A172 (cell line): ENCODE measurements around the gene PLOD2. TPM values are rescaled to one million over a fixed set of nuclear protein-coding genes. Genes with fewer than 3 reads are reported as not detected.
"Not testable (repeated sequence)": the region's sequence is repeated elsewhere in the genome, so short reads cannot be mapped to it uniquely, and the experiment has no call there.

ENCODE experiments used
- DNase-seq: peaks from one replicate; pipeline ENCODE4 v3.0.0-alpha.2; 2015; ENCODE audit warnings: low spot score
- total RNA-seq: library from RNA; depleted of rRNA; stranded (reverse); fragments of >200 nt; shearing (Covaris generic); gene quantifications from 2 replicates; pipeline ENCODE4 v1.2.3, GENCODE V29; 2014

Gene PLOD2
- total RNA-seq, 1 experiment from 2014 or later, result 104 TPM

DNA sequence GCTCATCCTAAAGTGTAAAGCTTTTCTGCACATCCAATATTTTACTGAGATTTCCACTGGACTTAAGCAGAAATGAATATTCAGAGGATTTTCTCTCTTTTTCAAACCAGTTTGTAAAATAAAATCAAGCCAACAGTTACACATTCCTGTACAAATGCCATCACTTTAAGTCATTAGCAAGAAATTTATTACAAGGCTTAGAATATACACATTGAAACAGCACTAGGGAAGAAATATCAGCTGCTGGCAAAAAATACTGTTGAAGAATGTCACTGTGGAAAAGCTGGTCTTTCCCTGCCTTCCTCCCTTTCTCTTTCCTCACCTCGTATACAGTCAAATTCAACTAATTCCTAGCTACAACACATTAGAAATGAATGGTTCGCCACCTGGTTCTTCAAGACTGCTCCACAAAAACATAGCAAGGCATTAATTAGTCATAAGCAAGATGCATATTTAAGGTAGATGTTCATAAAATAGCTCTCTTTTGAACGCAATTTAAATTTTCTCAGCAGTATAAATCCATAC is 21.3 kb downstream of the PLOD2 start:
- DNase-seq, result no peak

DNA sequence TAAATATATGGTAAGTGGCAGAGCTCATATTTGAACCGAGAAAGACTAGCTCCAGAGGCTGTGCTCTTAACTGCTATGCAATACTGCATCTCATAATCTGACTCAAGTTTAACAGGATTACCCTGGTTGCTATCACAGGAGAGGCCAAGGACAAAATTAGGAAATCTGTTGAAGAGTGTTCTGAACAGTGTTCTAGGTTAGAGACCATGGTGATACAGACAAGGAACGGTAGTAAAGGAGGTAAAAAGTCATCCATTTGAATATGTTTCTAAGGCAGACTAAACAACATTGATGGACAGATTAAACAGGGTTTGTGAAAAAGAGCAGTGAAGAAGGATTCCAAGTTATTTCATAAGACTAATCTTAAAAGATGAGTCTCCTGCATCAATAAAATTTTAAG is 22.1 kb downstream of the PLOD2 start:
- DNase-seq, result no peak

DNA sequence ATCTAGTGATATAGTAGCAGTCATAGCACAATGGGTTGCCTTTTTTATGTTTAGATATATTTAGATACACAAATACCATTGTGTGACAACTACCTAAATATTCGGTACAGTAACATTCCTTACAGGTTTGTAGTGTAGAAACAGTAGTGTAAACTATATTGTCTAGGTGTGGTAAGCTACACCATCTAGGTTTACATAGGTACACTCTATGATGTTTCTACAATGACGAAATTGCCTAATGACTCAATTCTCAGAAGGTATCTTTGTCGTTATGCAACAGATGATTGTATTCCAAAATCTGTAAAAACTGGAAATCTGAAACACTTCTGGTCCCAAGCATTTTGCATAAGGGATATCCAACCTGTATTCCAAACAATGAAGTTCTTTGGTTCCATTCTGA is 24.3 kb downstream of the PLOD2 start:
- no peak for DNase-seq

DNA sequence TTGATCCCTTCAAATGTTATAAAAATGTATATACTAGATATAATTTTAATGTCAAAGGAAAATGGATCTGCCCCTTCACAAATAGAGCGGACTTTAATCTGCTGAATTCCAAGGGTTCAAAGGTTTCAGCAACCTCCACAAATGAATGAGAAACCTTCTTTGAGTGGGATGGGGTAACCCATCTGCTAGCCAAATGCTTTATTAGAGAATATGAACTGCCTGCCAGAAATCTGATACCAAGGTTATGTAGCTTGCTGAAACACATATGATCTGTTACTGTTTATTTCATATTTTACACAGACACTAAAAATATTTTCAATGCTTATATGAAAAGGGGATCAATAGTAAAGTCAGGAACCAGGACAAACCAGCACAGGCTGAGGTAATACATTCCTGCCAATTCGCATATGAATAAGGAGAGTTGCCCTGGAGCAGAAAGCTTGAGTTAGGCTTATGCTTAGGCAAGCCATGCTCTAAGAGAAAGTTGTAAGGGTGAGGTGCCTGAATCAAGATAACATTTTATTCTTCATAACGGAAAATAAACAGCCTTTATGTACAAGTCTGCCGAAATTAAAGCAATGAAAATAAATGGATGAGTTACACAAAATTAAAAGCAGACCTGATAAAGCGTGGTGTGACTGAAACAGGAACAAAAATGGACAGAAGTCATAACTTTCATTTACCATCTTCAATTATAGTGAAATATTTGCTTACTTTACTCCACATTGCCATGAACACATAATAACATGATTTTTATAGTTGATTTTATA is 26.5 kb downstream of the PLOD2 start:
- no peak for DNase-seq

DNA sequence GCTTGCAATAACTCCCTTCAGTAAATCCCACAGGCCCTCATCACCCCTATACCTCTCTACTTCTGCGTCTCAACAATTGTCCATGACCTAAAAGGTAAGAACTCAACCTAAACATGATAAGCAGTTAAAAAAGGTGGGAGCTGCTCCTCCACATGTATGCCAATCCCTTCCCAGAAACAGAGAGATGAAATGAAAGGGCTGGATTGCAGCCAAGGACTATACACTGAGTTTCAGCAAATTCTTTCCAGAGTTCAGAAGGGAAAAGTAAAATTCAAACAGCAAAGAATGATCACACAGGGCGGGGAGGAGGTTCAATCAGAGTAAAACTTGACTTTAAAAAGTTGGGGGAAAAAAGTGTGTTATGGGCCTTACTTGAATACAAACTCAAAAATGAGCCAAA is 27.5 kb downstream of the PLOD2 start:
- no peak for DNase-seq

DNA sequence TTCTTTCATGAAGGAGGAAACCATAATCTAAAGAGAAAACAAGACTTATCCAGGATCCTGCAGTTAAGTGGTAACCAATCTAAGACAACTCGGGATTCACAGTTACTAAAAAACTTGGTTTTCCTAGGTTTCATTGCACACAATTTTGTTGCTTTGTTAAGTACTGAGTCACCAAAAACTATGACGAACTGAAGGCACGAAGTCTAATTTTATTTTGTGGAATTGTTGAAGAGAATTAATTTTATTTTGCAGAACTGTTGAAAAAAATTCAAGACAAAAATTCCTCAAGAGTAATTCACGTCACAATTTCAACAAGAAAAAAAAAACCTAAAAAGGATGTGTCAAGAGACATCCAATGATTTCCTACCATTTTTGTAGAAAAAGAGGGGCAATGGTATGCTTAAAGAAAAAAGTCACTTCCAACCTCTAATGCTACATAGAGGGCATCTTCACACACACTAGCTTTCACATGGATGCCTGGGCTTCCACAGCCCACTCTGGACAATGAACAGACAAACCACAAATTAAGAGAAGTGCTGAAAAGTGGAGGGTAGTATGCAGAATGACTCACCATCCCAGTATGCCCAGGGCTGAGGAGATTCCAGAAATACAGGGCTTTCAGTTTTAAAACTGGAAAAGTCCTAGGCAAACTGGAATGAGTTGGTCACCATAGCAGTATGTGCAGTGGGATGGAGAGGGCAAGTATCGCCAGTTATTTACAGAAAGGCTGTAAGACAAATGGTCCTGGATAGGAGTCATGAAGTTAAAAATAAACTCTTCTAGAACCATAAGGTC is 29.2 kb downstream of the PLOD2 start:
- DNase-seq, result peak; percentile 92

DNA sequence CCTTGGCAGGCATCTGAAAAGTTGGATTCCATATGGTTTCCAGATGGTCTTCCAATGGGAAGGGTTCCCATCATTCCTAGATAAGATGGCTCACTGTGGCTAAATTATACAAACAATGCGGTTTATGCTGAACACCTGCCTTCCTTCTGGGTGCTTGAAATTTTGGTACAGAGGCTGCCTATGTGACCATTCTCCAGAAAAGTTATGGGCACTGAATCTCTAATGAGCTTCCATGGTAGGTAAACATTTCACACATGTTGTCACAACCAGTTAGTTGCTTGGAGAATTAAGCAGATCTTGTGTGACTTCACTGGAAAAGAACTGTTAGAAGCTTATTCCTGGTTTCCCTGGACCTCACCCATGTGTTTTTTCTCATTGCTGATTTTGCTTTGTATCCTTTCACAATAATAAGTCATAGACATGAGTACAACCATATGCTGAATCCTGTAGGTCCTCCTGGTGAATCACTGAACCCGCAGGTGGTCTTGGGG is 30.1 kb downstream of the PLOD2 start:
- DNase-seq, result peak; percentile 78

DNA sequence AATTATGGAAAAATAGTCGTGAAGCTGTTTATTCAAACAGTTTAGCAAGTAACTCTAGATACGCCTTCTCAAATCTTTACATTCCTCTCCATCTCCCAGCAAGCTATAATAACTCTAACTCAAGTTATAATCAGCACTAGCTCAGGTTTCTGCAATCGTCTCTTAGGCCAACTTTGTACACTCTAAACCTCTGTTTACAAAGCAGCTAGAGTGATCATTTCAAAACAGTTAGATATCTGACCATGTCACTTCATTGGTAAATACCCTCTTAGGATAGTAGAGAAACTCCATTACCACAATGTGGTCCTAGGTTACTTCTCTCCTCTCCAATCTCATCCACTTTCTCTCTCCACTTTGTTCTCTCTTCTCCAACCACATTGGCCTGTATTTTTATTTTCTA is 31.2 kb downstream of the PLOD2 start:
- no peak for DNase-seq

DNA sequence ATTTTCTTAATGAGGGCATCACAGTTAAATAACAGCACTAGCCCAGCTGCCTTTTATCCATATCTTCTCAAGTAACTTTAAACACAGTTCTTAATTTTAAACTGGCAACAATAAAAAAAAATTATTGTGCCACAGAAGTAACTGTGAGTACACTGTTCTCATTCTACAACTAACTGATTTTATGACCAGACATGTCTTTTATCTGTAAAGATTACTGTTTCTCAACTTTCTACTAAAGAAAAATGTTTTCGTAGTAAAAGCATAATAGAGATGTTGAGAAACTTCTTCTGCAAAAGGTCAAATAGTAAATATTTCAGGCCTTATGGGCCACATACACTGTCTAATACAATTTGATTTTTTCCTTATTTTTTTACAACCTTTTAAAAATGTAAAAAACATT is 32.0 kb downstream of the PLOD2 start:
- DNase-seq, result no peak

DNA sequence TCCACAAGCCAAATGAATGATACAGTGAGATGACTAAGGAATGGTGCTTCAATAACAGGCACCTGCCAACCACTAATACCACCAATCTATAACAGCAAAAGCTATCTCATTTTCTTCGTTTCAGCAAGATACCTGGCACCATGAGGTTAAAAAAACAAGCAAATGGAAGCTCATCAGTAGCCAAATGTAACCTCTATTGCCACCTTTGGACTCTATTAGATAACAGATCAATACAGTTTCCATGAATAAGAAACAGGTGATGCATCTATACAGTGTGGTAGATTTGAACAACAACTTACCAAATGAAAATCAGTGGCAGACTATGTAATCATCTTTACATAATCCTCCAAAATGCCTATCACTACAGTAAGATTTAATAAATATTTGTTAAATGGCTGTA is 32.8 kb downstream of the PLOD2 start:
- DNase-seq, result no peak

DNA sequence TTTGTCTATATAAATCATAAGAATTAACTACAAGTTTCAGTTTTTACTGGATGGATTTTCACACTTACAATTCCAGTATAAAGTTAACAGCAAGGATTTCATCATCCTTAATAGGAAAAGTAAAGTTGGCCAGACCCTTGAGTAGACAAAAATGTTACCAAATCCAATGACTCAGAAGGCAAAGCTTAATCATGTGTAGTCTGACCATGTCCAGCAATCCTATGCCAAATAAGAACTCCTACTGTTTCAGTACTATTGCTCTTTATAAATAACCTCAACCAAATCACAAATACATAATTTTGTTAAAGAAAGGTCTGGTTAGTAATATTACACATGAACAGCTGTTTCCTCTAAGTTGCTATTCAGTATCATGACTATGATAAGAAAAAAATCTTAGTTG is 35.0 kb downstream of the PLOD2 start:
- DNase-seq, result peak; percentile 74

DNA sequence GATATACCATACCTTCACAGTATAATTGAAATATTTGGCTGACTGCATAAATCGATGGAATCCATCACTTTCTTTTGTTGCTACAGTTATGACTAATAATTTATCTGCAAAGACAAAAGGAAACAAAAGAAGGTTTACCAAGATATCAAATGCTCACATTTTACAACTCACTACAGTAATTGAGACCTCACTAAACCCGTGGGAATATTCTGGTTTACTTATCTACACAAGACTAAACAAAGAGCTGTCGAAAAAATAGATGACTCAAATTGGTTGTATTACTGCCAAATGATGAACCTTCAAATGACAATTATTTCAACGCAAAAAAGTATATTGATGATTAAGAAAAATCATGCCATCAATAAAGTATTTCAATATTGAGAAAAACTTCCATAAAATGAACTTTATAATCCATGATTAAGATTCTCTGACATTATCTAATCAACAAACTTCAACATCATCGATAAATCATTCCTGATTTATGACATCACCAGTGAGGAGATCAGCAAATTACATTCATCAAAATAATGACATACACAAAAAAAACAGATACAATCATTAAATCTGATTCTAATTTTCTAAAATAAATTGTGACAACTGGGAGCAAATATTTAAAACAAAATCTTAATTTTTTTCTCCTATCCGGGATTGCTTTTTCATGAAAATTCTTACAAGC is 36.7 kb downstream of the PLOD2 start:
- peak; percentile 5 for DNase-seq

DNA sequence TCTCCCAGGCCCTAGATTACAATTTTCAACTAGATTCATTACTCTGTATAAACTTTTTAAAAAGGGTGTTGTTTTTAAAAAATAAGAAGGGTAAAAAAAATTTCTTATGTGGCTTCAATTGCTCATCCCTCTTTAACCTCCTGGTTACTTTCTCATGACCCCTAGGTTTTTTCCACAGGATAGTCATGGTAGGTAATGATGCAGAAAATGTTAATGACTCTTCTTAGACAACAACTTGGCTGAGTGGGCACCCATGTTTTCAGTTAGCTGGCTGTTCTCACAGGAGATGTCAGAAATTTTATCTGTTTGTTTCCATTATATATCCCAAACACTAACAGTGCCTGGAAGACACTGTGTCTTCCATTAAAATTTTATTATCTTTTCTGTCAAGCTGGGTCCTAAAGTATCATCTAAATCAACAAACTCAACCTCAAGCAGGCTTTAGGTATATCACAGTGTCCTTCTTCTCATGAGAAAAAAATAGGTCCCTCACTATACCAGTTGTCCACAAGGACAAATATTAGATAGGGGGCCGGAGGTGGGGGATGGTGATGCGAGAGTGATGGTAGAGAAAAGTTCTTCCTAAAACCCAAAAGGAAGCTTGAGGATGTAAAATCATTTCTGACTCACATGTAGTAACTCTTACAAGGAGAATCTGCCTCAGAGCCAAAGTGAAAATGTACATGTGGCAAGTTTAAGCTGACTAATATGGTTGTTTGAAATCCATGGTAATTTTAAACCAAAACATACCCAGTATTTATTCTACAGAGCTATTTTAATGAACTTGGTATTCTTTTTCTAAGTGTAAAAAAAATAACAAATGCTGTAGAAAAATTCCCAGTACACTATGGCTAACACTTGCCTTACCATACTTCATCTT is 43.3 kb downstream of the PLOD2 start:
- peak; percentile 2 for DNase-seq

DNA sequence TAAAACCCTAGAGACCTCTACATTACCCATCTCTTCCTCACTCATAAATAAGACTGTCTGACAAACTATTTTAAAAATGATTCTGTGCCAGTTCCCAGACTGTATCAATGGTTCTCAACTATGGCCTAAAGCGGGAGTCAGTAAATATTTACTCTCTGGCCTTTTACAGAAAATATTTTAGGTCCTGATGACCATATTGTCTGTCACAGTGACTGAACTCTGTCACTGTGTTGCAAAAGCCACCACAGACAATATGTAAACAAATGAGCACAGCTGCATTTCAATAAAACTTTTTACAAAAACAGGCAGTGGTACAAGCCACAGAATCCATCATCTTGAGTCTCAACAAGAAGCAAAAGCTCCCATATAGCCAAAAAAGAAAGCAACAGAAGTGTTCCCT is 45.4 kb downstream of the PLOD2 start:
- DNase-seq, result no peak

DNA sequence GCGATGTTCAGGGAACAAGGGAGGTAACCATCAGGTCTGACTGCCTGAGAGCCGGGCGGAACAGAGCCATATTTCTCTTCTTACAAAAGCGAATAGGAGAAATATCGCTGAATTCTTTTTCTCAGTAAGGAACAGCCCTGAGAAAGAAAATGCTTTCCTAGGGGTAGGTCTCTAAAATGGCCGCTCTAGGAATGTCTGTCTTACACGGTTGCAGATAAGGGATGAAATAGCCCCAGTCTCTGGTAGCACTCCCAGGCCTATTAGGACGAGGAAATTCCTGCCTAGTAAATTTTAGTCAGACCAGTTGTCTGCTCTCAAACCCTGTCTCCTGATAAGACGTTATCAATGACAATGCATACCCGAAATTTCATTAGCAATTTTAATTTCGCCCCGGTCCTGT is 47.2 kb downstream of the PLOD2 start:
- DNase-seq, result not testable (repeated sequence)

DNA sequence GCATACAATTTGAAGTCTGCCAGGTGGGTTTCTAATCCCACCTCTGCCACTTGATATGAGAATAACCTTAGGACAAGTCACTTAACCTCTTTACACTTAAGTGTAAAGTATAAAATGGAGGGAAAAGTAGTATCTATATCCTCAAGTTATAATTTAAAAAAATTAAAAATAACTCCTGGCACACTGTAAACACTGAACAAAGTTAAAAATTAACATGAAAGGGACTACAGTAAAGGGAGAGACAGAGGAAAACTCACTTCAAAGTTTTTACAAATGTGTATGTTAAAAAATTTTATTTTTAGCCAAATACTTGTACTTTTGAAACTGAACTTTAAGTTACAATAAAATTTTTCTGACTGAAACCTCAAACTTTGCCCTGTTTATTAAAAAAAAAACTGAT is 49.6 kb downstream of the PLOD2 start:
- no peak for DNase-seq

DNA sequence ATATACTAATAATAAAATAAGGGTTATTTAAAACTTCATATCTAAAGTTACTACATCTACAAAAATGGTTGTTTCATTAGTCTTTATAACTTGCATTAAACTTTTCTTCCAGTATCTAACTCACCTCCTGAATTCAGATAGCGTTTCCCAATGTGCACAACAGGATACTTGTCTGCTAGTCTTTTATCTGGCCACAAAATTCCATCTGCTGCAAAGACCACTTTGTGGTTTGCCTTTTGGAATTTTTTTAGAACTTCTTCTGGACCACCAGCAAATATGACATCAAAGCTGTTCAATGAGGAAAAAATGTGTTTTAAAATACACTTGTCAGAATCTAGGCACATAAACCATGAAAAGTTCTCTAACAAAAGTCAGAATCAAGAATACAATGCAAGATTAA is 50.8 kb downstream of the PLOD2 start:
- DNase-seq, result no peak

DNA sequence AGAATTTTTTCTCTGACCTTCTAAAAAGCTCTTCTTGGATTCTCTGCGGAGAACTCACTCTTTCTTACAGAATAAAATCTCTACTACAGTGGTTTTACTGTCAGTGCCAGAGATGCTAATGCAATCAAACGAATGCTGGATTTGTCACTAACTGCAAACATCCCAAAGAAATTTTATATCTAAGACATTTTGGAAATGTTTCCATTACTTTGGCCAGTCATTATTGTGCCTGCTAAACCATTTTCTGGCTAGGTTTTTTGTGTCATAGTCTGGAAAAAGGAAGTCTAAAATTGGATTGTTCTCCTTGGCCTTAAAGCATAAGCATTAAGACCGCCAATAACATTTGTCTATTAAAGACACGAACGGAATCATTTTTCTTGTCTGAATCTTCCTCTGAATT is 54.0 kb downstream of the PLOD2 start:
- no peak for DNase-seq

DNA sequence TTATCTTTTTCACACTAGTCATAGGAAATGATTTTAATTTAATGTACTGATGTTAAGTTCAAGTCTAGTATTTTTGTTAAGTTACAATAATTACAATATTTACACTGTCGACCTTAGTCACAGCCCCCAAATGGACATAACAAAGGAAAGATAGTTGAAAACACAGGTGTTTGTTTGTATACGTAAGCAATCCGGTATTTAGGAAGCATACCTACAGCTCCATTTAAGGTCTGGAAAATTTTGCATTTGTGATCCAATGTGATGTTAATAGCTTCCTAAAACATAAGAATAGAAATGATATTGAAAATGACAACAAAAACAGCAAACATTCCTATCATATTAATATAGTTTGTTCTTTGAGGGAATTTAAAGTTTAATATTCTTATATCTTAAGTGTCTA is 56.9 kb downstream of the PLOD2 start:
- no peak for DNase-seq

DNA sequence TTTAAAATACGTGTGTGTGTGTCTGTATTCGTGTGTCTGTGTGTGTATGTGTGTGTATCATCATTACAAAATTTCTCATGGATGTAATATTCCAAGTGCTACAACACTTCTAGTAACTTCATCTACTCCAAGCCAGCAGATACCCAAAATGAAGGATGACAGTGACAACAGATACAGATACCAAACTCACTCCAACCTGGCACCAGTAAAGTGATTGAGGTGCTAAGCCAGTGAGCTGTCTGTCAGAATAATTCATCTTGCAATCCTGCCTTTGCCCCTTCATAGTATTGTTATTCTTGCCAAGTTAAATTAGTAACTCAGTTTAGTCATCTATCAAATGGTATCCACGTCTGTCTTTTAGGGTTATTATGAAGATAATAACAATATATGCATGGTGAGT is 58.1 kb downstream of the PLOD2 start:
- no peak for DNase-seq

DNA sequence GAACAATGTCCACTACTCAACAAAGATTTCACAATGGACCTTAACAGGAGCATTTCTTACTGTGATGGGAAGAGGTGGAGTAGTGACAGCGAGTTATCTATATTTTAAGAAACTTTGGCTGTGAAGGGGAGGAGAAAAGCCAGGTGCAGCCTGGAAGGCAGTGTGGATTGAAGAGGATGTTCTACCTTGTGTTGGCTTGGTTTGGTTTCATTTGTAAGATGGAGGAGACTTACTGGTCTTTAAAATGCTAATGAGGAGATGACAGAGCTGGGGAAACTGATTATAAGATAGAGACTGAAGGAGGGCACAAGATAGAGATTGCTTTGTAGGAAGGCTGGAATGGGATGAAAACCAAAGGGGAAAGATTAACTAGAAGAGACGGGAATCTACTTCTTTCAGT is 59.4 kb downstream of the PLOD2 start:
- no peak for DNase-seq
